Fibroblast of lung (primary cell): ENCODE data around the gene EGR2. TPM values are rescaled to one million over a fixed set of nuclear protein-coding genes. Genes with fewer than 3 reads are reported as not detected.

Experiments
- DNase-seq, 2 donors: peaks; one replicate each; pipeline versions ENCODE4 v3.0.0 to v3.0.0-alpha.2; 2010; ENCODE audit warnings: low read depth in 2 of 2
- H2AFZ ChIP-seq: 2 replicates; pipeline ENCODE4 v1.5.1; 2012; ENCODE audit warnings: low read length, control low read depth, inconsistent platforms
- H3K27ac ChIP-seq: 2 replicates; pipeline ENCODE4 v1.5.1; 2011; ENCODE audit warnings: low read length, control low read depth; ENCODE audit not compliant: insufficient read depth
- H3K27me3 ChIP-seq: 2 replicates; pipeline ENCODE4 v1.5.1; 2011; ENCODE audit warnings: mild to moderate bottlenecking, low read length; ENCODE audit not compliant: control insufficient read depth, insufficient read depth
- H3K36me3 ChIP-seq: 2 replicates; pipeline ENCODE4 v1.5.1; 2011; ENCODE audit warnings: low read length; ENCODE audit not compliant: control insufficient read depth, insufficient read depth
- H3K4me1 ChIP-seq: 2 replicates; pipeline ENCODE4 v1.5.1; 2011; ENCODE audit warnings: low read length; ENCODE audit not compliant: control insufficient read depth, insufficient read depth; ENCODE audit errors: extremely low read depth
- H3K4me2 ChIP-seq: 2 replicates; pipeline ENCODE4 v1.5.1; 2011; ENCODE audit warnings: low read length, control low read depth; ENCODE audit not compliant: insufficient read depth; ENCODE audit errors: extremely low read depth
- H3K4me3 ChIP-seq, 4 experiments: fragments of 200-600 bp in 1 of 4; sonication (generic) in 1 of 4; replicated peaks in 1 of 4; 2 replicates each; pipeline ENCODE4 v1.5.1; 2011 to 2016; ENCODE audit warnings: low read length in 4 of 4, low read depth in 3 of 4, mild to moderate bottlenecking in 3 of 4, control low read depth in 2 of 4, inconsistent platforms in 1 of 4, mixed read lengths in 1 of 4; ENCODE audit not compliant: insufficient read depth in 1 of 4; ENCODE audit errors: control extremely low read depth in 1 of 4
- H3K79me2 ChIP-seq: 2 replicates; pipeline ENCODE4 v1.5.1; 2012; ENCODE audit warnings: mild to moderate bottlenecking, low read length, inconsistent platforms; ENCODE audit not compliant: control insufficient read depth, insufficient read depth
- H3K9ac ChIP-seq: 2 replicates; pipeline ENCODE4 v1.5.1; 2011; ENCODE audit warnings: mild to moderate bottlenecking, low read length, control low read depth; ENCODE audit not compliant: insufficient read depth
- H3K9me3 ChIP-seq: 2 replicates; pipeline ENCODE4 v1.5.1; 2012; ENCODE audit warnings: low read depth, low read length; ENCODE audit not compliant: control insufficient read depth, insufficient read depth
- H4K20me1 ChIP-seq: 2 replicates; pipeline ENCODE4 v1.5.1; 2011; ENCODE audit warnings: low read length; ENCODE audit not compliant: control insufficient read depth, insufficient read depth; ENCODE audit errors: extremely low read depth
- EZH2 ChIP-seq: IDR thresholded peaks from 2 replicates; pipeline ENCODE4 v1.5.1; 2012; ENCODE audit warnings: low read length, control low read depth, mild to moderate bottlenecking; ENCODE audit errors: missing control alignments
- polyA plus RNA-seq, 2 donors: library from polyadenylated mRNA; depleted of rRNA in 1 of 2; stranded (reverse) in 1 of 2; unstranded in 1 of 2; fragments of >200 nt; gene quantifications; 2 replicates each; pipeline ENCODE4 v1.2.1, GENCODE V29; 2011 to 2012; ENCODE audit warnings: missing spikeins in 1 of 2
- total RNA-seq: library from RNA; depleted of rRNA; stranded (reverse); fragments of >200 nt; gene quantifications from 2 replicates; pipeline ENCODE4 v1.2.1, GENCODE V29; 2014
- TF ChIP-seq, protein P1 (sequence below), 2 donors: IDR thresholded peaks in 1 of 2; conservative IDR thresholded peaks in 1 of 2; 1 replicate in 1 of 2; 2 replicates in 1 of 2; pipeline ENCODE4 v1.5.1; 2011 to 2012; ENCODE audit warnings: low read length in 2 of 2, control low read depth in 1 of 2, inconsistent platforms in 1 of 2, low read depth in 1 of 2, mild to moderate bottlenecking in 1 of 2

The EGR2 gene
- total and polyA plus RNA-seq, 2 donors (not counting 1 experiment from before 2014, with no cell fraction given) = 0.08 to 0.33 TPM

- H3K4me1 ChIP-seq = peaks cover 3% of the 10 kb centered on the region
- H3K4me2 ChIP-seq = no peak overlapping the region
- no peaks in the 10 kb centered on the region for H3K79me2 ChIP-seq
- H3K9ac ChIP-seq = no peak overlapping the region
- no peaks in the 10 kb centered on the region for H4K20me1 ChIP-seq
- no peaks in the 10 kb centered on the region for H3K9me3 ChIP-seq
- H3K4me3 ChIP-seq = no peak overlapping the region
- TF ChIP-seq, protein P1, sequence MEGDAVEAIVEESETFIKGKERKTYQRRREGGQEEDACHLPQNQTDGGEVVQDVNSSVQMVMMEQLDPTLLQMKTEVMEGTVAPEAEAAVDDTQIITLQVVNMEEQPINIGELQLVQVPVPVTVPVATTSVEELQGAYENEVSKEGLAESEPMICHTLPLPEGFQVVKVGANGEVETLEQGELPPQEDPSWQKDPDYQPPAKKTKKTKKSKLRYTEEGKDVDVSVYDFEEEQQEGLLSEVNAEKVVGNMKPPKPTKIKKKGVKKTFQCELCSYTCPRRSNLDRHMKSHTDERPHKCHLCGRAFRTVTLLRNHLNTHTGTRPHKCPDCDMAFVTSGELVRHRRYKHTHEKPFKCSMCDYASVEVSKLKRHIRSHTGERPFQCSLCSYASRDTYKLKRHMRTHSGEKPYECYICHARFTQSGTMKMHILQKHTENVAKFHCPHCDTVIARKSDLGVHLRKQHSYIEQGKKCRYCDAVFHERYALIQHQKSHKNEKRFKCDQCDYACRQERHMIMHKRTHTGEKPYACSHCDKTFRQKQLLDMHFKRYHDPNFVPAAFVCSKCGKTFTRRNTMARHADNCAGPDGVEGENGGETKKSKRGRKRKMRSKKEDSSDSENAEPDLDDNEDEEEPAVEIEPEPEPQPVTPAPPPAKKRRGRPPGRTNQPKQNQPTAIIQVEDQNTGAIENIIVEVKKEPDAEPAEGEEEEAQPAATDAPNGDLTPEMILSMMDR (conservative IDR thresholded peaks at IDR 0.05 in 1 of 2, IDR thresholded peaks at IDR 0.05 in 1 of 2; ENCODE audit: low read depth in 1 of 2, low read length in 2 of 2) = no peak
- TF ChIP-seq EZH2 = no peak
- no peaks in the 10 kb centered on the region for H3K27me3 ChIP-seq
- DNase-seq = no peak
- no peaks in the 10 kb centered on the region for H3K36me3 ChIP-seq
- no peak overlapping the region for H3K27ac ChIP-seq
- no peak overlapping the region for H2AFZ ChIP-seq
Measured at GRCh38 chr10:62826273-62826672, 10.1 kb upstream of the EGR2 start.

DNA sequence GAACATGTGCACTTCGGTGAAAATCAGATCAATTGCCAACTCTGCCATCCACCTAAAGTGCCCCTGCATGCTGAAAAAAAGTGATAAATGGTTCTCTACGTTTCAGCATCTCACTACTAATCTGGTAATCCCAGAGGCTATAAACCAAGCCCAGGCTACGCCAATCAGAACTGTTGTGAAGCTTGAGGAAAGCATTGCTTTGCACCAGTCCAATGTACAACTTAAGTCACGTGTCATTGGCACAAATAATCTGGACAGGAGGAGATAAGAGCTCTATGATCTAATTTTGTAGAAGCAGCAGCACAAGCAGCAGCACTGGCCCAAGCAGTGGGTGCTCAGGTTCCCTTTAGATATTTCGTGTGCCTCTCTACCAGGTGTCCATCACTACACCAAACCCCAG is 4.4 kb upstream of the EGR2 start:
- Histone ChIP-seq H3K27me3 (peaks cover 18% of the 10 kb centered on the region), H3K4me1 (peaks cover 11% of the 10 kb centered on the region), H3K4me3 (no peak overlapping the region), H3K9me3 (no peaks in the 10 kb centered on the region), H3K4me2 (no peak overlapping the region), H3K79me2 (no peaks in the 10 kb centered on the region), H3K27ac (no peak overlapping the region), H4K20me1 (no peaks in the 10 kb centered on the region), H3K9ac (no peak overlapping the region), H2AFZ (no peak overlapping the region), H3K36me3 (no peaks in the 10 kb centered on the region)
- TF ChIP-seq, protein P1 (conservative IDR thresholded peaks at IDR 0.05 in 1 of 2, IDR thresholded peaks at IDR 0.05 in 1 of 2; ENCODE audit: low read depth in 1 of 2, low read length in 2 of 2) = no peak
- no peak for TF ChIP-seq EZH2
- no peak for DNase-seq

- Histone ChIP-seq H3K4me2 (no peak overlapping the region), H3K79me2 (no peaks in the 10 kb centered on the region), H3K36me3 (no peaks in the 10 kb centered on the region), H3K4me3 (no peak overlapping the region), H2AFZ (no peak overlapping the region), H3K27ac (no peak overlapping the region), H3K4me1 (peaks cover 12% of the 10 kb centered on the region), H3K27me3 (peaks cover 29% of the 10 kb centered on the region), H3K9me3 (no peaks in the 10 kb centered on the region), H4K20me1 (no peaks in the 10 kb centered on the region), H3K9ac (no peak overlapping the region)
- peak in 1 of 2 donors; percentile 45 for DNase-seq
- TF ChIP-seq, protein P1 (conservative IDR thresholded peaks at IDR 0.05 in 1 of 2, IDR thresholded peaks at IDR 0.05 in 1 of 2; ENCODE audit: low read depth in 1 of 2, low read length in 2 of 2) = no peak
- TF ChIP-seq EZH2 = peak; percentile 39
Measured at GRCh38 chr10:62819141-62819920, 3.2 kb upstream of the EGR2 start.
